ENCODE measurements around the gene CRTAC1.

The CRTAC1 gene

GRCh38 chr10:97898429-97898828 lies 132.0 kb downstream of the CRTAC1 start:
- DNase-seq (ENCODE audit: low read depth in 2 of 2), result no peak

- DNase-seq (ENCODE audit: low read depth in 2 of 2), result no peak
These were observed 133.6 kb downstream of the CRTAC1 start for GRCh38 chr10:97896756-97897358.

DNA sequence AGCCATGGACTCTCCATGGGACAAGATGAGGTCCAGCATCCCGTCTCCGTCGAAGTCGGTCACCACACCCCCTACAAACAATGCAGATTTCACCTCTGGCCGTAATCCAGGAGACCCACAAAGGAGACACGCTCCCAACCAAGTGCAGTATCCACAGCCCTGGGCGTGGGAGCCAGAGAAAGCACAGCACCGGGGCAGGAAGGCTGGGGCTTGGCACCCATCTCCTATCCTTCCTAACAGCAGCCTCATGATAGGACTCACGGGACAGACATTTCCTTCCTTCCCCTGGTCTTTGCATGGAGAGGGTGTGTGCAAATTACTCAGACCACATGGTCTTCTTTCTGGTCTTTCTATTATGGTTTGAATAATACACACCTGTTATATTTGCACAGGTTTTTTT lies 134.5 kb downstream of the CRTAC1 start:
- no peak for DNase-seq (ENCODE audit: low read depth in 2 of 2)

DNA sequence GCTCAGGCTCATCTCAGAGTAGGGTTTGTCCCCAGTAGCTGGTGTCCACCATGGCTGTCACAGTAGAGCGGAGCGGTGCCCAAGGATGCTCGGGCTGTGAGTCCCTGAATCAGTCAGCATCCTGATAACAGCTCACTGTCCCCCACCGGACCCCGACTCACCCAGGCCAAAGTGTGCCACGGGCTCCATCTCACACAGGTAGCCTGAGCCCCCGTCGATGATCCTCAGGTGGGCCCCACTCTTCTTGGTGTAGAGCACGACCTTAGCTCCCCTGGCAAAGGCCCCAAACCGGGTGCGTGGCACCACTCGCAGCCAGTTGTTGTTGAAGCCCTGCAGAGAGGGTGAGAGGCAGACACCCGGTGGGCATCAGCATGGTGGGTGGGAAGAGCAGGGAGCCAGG lies 135.3 kb downstream of the CRTAC1 start:
- DNase-seq (ENCODE audit: low read depth in 2 of 2), result no peak

DNA sequence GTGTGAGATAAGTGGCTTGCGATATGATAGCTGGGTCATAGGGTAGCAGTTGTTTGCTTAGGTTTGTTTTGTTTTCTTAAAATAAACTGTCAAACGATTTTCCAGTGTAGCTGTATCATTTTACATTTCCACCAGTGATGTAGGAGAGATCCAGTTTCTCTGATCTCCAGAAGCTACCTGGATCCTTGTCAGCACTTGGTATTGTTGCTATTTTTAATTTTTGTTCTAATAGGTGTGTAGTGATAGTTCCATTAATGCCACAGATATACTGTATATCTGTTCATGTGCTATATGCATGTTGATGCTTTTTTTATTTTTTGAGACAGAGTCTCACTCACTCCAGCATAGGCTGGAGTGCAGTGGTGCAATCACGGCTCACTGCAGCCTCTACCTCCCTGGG lies 136.3 kb downstream of the CRTAC1 start:
- DNase-seq (ENCODE audit: low read depth in 2 of 2), result no peak

- no peak for DNase-seq (ENCODE audit: low read depth in 2 of 2)
These were observed 137.5 kb downstream of the CRTAC1 start for GRCh38 chr10:97892939-97893338.

GRCh38 chr10:97892506-97892905 lies 137.9 kb downstream of the CRTAC1 start:
- DNase-seq (ENCODE audit: low read depth in 2 of 2), result no peak

DNA sequence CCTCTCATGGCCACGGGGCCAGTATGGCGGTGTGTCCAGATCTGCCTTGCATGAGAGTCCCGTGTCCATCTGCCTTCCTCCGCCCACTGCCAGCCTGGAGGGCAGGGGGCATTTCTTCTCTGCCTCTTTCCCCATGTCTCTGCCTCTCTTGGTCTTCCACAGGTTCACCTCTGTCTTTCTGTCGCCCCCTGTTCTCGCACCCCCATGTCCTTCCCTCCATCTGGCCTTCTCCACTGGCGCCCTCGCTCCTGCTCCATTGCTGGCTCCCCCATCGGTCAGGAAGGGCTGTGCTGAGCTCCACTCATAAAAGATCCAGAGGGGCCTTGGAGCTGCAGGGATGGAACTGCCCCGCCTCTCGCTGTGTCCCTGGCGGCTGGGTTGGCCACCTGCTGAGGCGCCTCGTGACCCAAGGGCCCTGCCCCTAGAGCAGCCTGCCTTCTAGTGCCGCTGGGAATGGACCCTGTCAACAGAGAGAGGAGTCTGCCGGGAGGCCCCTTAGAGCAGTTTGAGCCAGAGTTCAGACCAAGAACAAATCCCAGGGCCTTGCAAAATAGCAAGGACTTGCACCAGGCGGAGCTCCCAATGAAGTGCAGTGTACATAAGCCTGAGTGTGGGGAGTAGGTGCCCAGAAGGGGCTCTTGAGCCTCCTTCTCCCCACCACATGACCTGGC lies 138.8 kb downstream of the CRTAC1 start:
- no peak for DNase-seq (ENCODE audit: low read depth in 2 of 2)

DNA sequence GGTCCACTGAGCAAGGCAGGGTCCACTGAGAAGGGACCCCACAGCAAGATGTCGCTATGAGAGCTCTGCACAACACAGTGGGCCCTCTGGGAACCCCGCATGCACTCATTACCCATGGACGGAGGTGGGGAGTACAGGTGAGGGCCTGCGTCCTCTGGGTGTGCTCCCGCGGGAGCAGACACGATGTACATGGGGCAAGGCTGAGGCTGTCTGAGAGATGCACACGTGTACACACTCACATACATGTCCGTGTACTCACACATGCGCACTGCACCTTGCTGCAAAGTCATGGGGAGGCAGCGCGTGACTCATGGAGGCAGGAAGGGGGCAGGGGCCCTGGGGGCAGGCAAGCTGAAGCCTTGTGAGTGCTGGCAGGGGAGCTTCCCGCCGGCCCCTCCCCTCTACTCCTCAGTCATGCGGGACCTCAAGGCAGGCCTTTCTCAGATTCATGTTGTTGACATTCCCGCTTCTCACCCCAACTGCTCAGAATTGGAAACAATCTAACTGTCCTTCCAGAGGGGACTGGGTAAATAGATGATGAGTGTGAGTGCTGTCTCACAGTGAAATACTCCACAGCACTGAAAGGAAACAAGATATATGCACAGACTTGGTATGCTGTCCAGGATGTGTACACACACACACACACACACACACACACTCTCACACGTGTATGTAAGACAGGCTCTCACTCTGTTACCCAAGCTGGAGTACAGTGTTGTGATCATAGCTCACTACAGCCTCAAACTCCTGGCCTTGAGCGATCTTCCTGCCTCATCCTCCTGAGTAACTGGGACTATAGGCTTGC lies 140.8 kb downstream of the CRTAC1 start:
- peak in 1 of 2 donors; percentile 6 for DNase-seq (ENCODE audit: low read depth in 2 of 2)

- peak in 1 of 2 donors; percentile 11 for DNase-seq (ENCODE audit: low read depth in 2 of 2)
These were observed 141.7 kb downstream of the CRTAC1 start for GRCh38 chr10:97888641-97889262.

DNA sequence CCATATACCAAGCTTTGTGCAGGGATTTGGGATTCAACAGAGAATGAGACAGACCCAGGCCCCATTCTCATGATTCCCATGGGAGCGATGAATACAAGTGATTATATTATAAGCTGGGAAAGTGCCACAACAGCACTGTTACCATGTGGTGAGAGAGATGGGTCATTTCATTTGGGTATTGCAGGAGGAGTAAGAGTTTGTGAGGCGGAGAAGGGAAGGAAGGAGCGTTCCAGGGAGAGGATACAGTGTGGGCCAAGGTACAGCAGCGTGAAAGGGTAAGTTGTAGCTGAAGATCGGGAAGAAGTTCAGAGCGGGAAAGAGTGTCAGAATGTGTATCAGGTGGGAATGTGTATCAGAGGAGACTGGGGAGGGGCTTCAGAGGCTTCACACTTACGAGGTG lies 142.3 kb downstream of the CRTAC1 start:
- no peak for DNase-seq (ENCODE audit: low read depth in 2 of 2)

GRCh38 chr10:97887399-97887798 lies 143.0 kb downstream of the CRTAC1 start:
- no peak for DNase-seq (ENCODE audit: low read depth in 2 of 2)

GRCh38 chr10:97886286-97886685 lies 144.1 kb downstream of the CRTAC1 start:
- DNase-seq (ENCODE audit: low read depth in 2 of 2), result no peak

DNA sequence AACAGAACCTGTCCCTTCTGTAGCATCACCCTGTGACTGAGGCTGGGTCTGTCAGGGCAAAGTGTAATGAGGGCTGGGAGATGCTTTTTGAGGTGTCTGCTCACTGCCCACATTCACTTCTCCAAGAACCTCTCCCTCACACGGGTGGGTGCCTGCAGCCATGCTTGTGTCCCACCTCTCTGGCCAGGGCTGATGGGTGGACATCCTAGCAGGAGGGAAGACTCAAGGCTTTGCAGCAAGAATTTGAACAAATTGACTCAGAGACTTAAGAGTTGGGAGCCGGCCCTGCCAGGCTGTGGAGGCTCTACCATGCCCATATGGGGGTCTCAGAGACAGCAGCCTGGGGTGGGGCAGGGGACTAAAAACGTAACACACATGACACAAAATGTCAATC lies 147.3 kb downstream of the CRTAC1 start:
- no peak for DNase-seq (ENCODE audit: low read depth in 2 of 2)

- DNase-seq (ENCODE audit: low read depth in 2 of 2), result no peak
These were observed 148.0 kb downstream of the CRTAC1 start for GRCh38 chr10:97882142-97883091.

DNA sequence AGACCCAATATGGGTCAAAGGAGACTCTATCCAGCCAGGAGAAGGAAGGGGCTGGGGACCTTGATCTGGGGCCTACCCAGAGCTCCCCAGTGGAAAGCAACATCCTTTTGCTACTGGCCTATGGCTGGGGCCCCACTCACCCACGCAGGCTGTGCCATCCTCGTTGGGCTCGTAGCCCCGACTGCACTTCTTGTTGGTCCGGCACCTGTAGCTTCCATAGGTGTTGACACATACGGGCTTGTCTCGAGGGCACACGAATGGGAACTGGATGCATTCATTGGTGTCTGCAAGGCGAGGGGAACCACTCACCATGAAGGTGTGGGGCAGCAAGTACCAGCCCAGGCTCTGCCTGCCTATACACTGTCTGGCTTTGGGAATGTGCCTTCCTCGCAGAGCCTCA lies 150.3 kb downstream of the CRTAC1 start:
- no peak for DNase-seq (ENCODE audit: low read depth in 2 of 2)

- no peak for DNase-seq (ENCODE audit: low read depth in 2 of 2)
These were observed 151.2 kb downstream of the CRTAC1 start for GRCh38 chr10:97879241-97879640.

DNA sequence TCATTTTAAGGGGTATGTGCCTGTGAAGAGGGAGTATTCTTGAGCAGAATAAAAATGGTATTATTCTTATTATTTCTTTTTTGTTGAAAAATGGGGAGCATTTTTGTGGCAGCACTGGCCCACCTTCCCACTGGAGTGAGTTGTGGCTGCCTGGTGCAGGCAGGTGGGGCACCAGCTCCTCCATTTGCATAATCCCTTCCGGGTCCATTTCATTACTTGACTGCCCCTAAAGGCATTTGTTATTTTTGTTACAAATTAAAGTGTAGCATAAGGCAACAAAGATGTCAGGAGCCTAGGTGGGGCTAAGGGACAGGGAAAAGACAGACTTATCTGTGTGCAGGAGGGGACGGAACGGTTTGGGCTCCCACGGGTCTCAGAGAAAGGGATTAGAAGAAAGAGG lies 154.0 kb downstream of the CRTAC1 start:
- no peak for DNase-seq (ENCODE audit: low read depth in 2 of 2)

- no peak for DNase-seq (ENCODE audit: low read depth in 2 of 2)
These were observed 155.0 kb downstream of the CRTAC1 start for GRCh38 chr10:97875391-97875790.

DNA sequence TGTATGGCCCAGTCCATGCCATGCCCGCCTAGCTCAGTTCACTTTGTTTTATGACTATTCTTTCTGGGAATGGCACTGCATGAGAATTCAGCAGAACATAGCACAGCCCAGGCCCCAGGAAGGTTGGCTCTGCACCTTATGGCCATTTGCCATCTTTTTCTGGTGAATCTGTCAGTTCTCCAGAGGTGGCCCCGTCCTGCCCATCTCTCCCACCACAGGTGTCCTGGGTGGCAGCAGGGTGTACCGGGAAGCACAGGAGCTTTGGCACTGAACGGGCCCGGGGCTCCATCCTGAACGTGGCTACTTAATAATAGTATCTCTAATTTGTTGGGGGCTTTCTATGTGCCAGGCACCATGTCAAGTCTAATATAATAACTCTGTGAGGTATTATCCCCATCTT lies 156.1 kb downstream of the CRTAC1 start:
- no peak for DNase-seq (ENCODE audit: low read depth in 2 of 2)

DNA sequence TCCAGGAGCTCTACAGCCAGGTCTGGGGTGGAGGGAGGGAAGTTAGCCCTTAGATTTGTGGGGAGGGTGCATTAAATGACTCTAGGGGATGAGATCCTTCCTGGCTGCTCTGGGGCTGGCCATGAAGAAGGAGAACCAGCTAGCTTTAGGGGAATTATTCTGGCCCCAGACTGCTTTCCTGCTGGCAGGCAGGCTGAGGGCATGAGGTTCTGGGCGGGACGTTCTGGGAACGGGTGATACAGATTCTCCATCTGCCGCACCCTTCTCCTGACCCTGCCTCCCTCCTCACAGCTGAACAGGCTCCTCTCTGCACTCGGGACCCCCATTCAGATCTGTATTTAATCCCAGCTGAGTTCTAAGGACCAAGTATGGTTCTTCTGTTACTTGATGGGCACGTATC lies 156.9 kb downstream of the CRTAC1 start:
- DNase-seq (ENCODE audit: low read depth in 2 of 2), result no peak
